ENCODE results near the gene ZBTB45. TPM values are rescaled to one million over a fixed set of nuclear protein-coding genes. Genes with fewer than 3 reads are reported as not detected.
A peak's percentile ranks its signal among the peaks of the same experiment; 100 is the strongest.

The ZBTB45 gene
- total RNA-seq, 2 donors from 2014 or later: 9.9 to 12.9 TPM

DNA sequence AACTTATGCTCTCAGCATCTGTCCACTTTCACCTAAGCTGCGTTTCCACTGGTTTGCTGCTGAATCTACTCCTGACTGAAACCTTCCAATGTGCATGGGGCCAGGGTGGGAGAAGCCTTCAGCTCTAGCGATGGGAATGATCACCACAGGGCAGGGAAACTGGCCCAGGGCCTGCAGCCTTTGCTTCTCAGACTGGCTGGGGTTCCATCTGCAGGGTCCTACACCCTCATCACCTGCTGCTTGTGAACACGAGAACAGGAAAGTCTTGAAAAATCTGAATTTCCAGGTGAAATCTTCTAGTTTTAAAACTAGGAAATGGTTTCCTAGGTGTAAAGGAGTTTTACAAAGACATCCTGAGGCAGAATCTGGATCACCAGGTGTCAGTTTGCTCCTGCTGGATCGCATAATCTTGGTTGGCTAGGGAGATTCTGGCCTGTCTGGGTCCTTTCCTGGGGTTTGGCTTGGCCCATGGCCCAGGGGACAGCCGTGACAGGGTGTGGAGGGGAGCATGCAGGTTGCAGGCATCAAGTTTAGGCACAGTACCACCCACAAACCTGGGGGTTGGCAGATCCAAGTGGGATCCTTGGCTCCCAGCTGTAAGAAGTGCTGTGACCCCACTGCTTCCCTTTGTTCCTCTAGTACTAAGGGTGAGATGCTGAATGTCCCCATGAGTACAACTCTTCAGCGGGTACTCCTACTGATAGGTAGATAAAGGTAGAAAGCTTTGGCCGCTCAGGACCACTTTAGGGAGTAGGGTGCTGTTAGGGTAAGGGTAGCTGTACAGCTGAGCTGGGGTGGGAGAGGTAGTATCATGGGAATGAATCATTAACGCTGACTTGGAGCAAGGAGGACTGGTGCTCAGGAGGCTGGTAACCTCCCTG is 40.6 kb upstream of the ZBTB45 start:
- Histone ChIP-seq H3K27ac (peak overlapping the region in 3 of 4 donors; percentile 98 to 100 (median 100)), H3K27me3 (no peaks in the 10 kb centered on the region), H3K36me3 (replicated peaks in 1 of 2; ENCODE audit: insufficient read depth in 1 of 2, low read depth in 2 of 2) (peaks cover 0 to 4% of the 10 kb centered on the region in 2 donors), H3K9me3 (no peaks in the 10 kb centered on the region), H3K4me1 (peaks cover 60% of the 10 kb centered on the region), H3K4me3 (no peak overlapping the region)
- DNase-seq: peak in 1 of 4 donors; percentile 8
- ATAC-seq: no peak
- no peak for TF ChIP-seq POLR2A (IDR thresholded peaks at IDR 0.05)
- TF ChIP-seq, protein P1, sequence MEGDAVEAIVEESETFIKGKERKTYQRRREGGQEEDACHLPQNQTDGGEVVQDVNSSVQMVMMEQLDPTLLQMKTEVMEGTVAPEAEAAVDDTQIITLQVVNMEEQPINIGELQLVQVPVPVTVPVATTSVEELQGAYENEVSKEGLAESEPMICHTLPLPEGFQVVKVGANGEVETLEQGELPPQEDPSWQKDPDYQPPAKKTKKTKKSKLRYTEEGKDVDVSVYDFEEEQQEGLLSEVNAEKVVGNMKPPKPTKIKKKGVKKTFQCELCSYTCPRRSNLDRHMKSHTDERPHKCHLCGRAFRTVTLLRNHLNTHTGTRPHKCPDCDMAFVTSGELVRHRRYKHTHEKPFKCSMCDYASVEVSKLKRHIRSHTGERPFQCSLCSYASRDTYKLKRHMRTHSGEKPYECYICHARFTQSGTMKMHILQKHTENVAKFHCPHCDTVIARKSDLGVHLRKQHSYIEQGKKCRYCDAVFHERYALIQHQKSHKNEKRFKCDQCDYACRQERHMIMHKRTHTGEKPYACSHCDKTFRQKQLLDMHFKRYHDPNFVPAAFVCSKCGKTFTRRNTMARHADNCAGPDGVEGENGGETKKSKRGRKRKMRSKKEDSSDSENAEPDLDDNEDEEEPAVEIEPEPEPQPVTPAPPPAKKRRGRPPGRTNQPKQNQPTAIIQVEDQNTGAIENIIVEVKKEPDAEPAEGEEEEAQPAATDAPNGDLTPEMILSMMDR (IDR thresholded peaks at IDR 0.05): no peak
- intact Hi-C loops (cut with DNase I): no loop called here
- 71 to 83% methylated on average over 7 to 8 of the region's 8 CpGs for WGBS, 2 donors

- ATAC-seq (peak; percentile 55), DNase-seq (peak; percentile 88 to 94 (median 88))
- peaks cover 62% of the 10 kb centered on the region for H3K4me1 ChIP-seq
- TF ChIP-seq, protein P1 (IDR thresholded peaks at IDR 0.05): no peak
- TF ChIP-seq POLR2A (IDR thresholded peaks at IDR 0.05): peak; percentile 30 to 74 (median 70)
- WGBS, 2 donors: 0 to 1% methylated on average over 9 to 33 of the region's 33 CpGs
- H3K4me3 ChIP-seq: peak overlapping the region; percentile 35 to 38
- H3K27ac ChIP-seq: peak overlapping the region; percentile 98 to 100 (median 100)
- intact Hi-C loops (cut with DNase I): no loop called here
- peaks cover 0 to 4% of the 10 kb centered on the region in 2 donors for H3K36me3 ChIP-seq (replicated peaks in 1 of 2; ENCODE audit: insufficient read depth in 1 of 2, low read depth in 2 of 2)
- H3K27me3 ChIP-seq: no peaks in the 10 kb centered on the region
- H3K9me3 ChIP-seq: no peaks in the 10 kb centered on the region
These were observed 39.8 kb upstream of the ZBTB45 start for GRCh38 chr19:58559275-58560006.

- H3K9me3 ChIP-seq: no peaks in the 10 kb centered on the region
- H3K27me3 ChIP-seq: no peaks in the 10 kb centered on the region
- DNase-seq: peak; percentile 99
- H3K4me3 ChIP-seq: peak overlapping the region; percentile 36 to 38
- H3K27ac ChIP-seq: peak overlapping the region; percentile 98 to 100 (median 100)
- peaks cover 0 to 4% of the 10 kb centered on the region in 2 donors for H3K36me3 ChIP-seq (replicated peaks in 1 of 2; ENCODE audit: insufficient read depth in 1 of 2, low read depth in 2 of 2)
- TF ChIP-seq POLR2A (IDR thresholded peaks at IDR 0.05): peak; percentile 31 to 75 (median 71)
- TF ChIP-seq, protein P1 (IDR thresholded peaks at IDR 0.05): peak in 1 of 7 experiments; percentile 4
- intact Hi-C loops (cut with DNase I): no loop called here
- WGBS, 2 donors: 0 to 1% methylated on average over 5 to 64 of the region's 76 CpGs
- peaks cover 69% of the 10 kb centered on the region for H3K4me1 ChIP-seq
- peak; percentile 83 for ATAC-seq
These were observed 39.1 kb upstream of the ZBTB45 start for GRCh38 chr19:58558623-58559274.

DNA sequence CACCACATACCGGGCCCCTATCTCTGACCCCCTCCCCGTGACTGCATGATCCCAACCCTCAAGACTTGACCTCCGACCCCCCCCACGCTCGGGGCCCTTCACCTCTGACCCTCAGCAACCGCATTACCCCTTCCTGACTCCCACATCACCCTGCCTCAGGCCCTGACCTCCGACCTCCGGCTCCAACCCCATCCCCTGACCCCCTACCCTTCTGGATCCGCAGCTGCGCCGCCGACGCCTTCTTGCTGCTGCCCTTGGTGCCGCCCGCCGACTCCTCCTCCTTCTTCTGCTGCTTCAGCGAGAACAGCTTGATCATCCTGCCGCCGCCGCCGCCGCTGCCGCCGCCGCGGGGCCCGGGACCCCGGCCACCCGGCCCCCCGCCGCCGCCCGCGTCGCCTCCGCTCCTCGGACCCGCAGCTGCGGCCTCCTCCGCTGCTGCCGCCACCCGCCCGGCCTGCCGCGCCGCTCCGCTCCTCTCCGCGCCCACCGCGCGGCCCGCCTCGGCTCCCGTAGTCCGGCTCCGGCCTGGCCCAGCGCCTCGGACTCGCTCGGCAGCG is 38.5 kb upstream of the ZBTB45 start, which contains the start of gene UBE2M:
Gene UBE2M (minus strand): TSS at position 546 of the 557 bp plus-strand sequence. CDS start 230 bp downstream, at position 316.
- DNase-seq: peak; percentile 68 to 73 (median 71)
- peak; percentile 2 for ATAC-seq
- 0 to 2% methylated on average over 22 to 55 of the region's 62 CpGs for WGBS, 2 donors
- Histone ChIP-seq H3K36me3 (replicated peaks in 1 of 2; ENCODE audit: insufficient read depth in 1 of 2, low read depth in 2 of 2) (peaks cover 0 to 4% of the 10 kb centered on the region in 2 donors), H3K27ac (peak within 1 kb of the TSS; percentile 98 to 100 (median 100)), H3K27me3 (no peaks in the 10 kb centered on the region), H3K9me3 (no peaks in the 10 kb centered on the region), H3K4me1 (peaks cover 69% of the 10 kb centered on the region), H3K4me3 (peak within 1 kb of the TSS; percentile 48 to 79)
- no peak for TF ChIP-seq POLR2A (IDR thresholded peaks at IDR 0.05)
- TF ChIP-seq, protein P1 (IDR thresholded peaks at IDR 0.05): no peak
- intact Hi-C loops (cut with DNase I): no loop called here
